ENCODE results near the gene RAET1L.

DNA sequence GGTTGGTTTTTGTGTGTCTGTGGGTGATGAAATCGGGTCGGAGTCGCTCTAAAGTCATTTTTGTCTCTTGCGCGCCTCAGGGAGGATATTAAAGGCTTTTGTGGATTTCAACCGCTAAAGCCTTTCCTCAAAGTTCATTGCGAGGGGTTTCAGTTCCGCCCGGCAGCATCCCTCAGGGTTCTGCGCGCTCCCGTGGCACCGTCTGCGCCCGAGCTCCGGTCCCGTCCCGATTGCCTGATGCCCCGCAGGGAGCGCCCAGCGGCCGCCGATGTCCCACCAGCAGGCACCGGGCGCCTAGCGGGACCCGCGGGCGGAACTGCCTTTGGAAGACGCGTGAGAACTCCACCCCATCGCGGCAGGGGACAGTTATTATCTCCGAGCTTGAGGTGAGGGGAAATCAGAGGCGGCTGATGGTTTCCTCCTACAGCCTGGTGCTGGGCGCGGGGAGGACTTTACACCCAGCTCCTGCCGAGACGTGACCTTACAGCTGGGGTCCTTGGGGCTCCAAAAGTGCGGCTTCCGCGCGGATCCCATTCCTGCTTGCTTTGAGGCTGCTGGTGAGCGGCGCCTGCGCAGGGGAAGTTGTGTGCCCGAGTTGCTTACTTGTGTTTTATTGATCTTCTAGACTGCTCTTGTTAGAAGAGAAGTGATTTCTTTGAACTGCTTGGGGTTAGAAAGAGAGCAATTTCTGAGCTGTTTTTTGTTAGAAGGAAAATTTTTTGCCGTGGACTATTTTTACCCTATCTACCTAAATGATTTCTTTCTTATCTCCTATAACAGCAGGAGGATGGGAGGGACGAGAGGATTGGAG is 34.5 kb downstream of the RAET1L start:
- TF ChIP-seq, protein P1, sequence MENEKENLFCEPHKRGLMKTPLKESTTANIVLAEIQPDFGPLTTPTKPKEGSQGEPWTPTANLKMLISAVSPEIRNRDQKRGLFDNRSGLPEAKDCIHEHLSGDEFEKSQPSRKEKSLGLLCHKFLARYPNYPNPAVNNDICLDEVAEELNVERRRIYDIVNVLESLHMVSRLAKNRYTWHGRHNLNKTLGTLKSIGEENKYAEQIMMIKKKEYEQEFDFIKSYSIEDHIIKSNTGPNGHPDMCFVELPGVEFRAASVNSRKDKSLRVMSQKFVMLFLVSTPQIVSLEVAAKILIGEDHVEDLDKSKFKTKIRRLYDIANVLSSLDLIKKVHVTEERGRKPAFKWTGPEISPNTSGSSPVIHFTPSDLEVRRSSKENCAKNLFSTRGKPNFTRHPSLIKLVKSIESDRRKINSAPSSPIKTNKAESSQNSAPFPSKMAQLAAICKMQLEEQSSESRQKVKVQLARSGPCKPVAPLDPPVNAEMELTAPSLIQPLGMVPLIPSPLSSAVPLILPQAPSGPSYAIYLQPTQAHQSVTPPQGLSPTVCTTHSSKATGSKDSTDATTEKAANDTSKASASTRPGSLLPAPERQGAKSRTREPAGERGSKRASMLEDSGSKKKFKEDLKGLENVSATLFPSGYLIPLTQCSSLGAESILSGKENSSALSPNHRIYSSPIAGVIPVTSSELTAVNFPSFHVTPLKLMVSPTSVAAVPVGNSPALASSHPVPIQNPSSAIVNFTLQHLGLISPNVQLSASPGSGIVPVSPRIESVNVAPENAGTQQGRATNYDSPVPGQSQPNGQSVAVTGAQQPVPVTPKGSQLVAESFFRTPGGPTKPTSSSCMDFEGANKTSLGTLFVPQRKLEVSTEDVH (IDR thresholded peaks at IDR 0.05; ENCODE audit: low read depth, partially characterized antibody): no peak
- TF ChIP-seq, protein P2, sequence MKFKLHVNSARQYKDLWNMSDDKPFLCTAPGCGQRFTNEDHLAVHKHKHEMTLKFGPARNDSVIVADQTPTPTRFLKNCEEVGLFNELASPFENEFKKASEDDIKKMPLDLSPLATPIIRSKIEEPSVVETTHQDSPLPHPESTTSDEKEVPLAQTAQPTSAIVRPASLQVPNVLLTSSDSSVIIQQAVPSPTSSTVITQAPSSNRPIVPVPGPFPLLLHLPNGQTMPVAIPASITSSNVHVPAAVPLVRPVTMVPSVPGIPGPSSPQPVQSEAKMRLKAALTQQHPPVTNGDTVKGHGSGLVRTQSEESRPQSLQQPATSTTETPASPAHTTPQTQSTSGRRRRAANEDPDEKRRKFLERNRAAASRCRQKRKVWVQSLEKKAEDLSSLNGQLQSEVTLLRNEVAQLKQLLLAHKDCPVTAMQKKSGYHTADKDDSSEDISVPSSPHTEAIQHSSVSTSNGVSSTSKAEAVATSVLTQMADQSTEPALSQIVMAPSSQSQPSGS (IDR thresholded peaks at IDR 0.05; ENCODE audit: low read length): no peak
- TF ChIP-seq, protein P3, sequence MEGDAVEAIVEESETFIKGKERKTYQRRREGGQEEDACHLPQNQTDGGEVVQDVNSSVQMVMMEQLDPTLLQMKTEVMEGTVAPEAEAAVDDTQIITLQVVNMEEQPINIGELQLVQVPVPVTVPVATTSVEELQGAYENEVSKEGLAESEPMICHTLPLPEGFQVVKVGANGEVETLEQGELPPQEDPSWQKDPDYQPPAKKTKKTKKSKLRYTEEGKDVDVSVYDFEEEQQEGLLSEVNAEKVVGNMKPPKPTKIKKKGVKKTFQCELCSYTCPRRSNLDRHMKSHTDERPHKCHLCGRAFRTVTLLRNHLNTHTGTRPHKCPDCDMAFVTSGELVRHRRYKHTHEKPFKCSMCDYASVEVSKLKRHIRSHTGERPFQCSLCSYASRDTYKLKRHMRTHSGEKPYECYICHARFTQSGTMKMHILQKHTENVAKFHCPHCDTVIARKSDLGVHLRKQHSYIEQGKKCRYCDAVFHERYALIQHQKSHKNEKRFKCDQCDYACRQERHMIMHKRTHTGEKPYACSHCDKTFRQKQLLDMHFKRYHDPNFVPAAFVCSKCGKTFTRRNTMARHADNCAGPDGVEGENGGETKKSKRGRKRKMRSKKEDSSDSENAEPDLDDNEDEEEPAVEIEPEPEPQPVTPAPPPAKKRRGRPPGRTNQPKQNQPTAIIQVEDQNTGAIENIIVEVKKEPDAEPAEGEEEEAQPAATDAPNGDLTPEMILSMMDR (IDR thresholded peaks at IDR 0.05 in 2 of 3, conservative IDR thresholded peaks at IDR 0.05 in 1 of 3; ENCODE audit: control insufficient read depth in 2 of 3, extremely low read depth in 1 of 3, insufficient read depth in 1 of 3, low read depth in 3 of 3, low read length in 3 of 3): no peak
- no peak for TF ChIP-seq POLR2A (IDR thresholded peaks at IDR 0.05; ENCODE audit: low read depth, low read length)
- TF ChIP-seq SIN3A (IDR thresholded peaks at IDR 0.05; ENCODE audit: low read depth, low read length): no peak
- no peak for TF ChIP-seq EZH2 (IDR thresholded peaks at IDR 0.05; ENCODE audit: borderline replicate concordance, control insufficient read depth, low read depth, low read length)
- no peak for TF ChIP-seq POLR2AphosphoS5 (IDR thresholded peaks at IDR 0.05; ENCODE audit: low read length)
- TF ChIP-seq HDAC2 (IDR thresholded peaks at IDR 0.05): no peak
